Smooth muscle cell (in vitro differentiated cells): ENCODE results near the gene IPPK. TPM values are rescaled to one million over a fixed set of nuclear protein-coding genes. Genes with fewer than 3 reads are reported as not detected.

Experiments
- DNase-seq: peaks from one replicate; lab custom pipeline; 2025; ENCODE audit not compliant: unreplicated experiment; lab: John Stamatoyannopoulos, UW
- H2AFZ ChIP-seq: fragments of 200-600 bp; sonication (generic); 2 replicates; pipeline ENCODE4 v1.6.0; 2016; ENCODE audit warnings: antibody characterized with exemption, low read depth, mild to moderate bottlenecking
- H3F3A ChIP-seq: fragments of 200-600 bp; sonication (generic); 2 replicates; pipeline ENCODE4 v1.6.0; 2017; ENCODE audit warnings: antibody characterized with exemption, low read depth
- H3K27ac ChIP-seq: fragments of 200-600 bp; sonication (generic); 2 replicates; pipeline ENCODE4 v1.5.1; 2016; ENCODE audit warnings: low read depth, mild to moderate bottlenecking
- H3K27me3 ChIP-seq: fragments of 200-600 bp; sonication (generic); 2 replicates; pipeline ENCODE4 v1.6.1; 2016; ENCODE audit warnings: low read depth, mild to moderate bottlenecking
- H3K36me3 ChIP-seq: fragments of 200-600 bp; sonication (generic); 2 replicates; pipeline ENCODE4 v1.5.1; 2016; ENCODE audit warnings: low read depth
- H3K4me1 ChIP-seq: fragments of 200-600 bp; sonication (generic); 2 replicates; pipeline ENCODE4 v1.5.1; 2016; ENCODE audit warnings: low read depth
- H3K4me2 ChIP-seq: fragments of 200-600 bp; sonication (generic); 2 replicates; pipeline ENCODE4 v1.6.0; 2016; ENCODE audit warnings: mild to moderate bottlenecking
- H3K4me3 ChIP-seq: fragments of 200-600 bp; sonication (generic); 2 replicates; pipeline ENCODE4 v1.5.1; 2016; ENCODE audit warnings: mild to moderate bottlenecking
- H3K79me2 ChIP-seq: fragments of 200-600 bp; sonication (generic); 2 replicates; pipeline ENCODE4 v1.6.0; 2016; ENCODE audit warnings: low read depth, mild to moderate bottlenecking
- H3K9ac ChIP-seq: fragments of 200-600 bp; sonication (generic); 2 replicates; pipeline ENCODE4 v1.6.0; 2016; ENCODE audit warnings: low read depth
- H3K9me3 ChIP-seq: fragments of 200-600 bp; sonication (generic); replicated peaks from 2 replicates; pipeline ENCODE4 v1.5.1; 2016; ENCODE audit warnings: low read depth
- H4K20me1 ChIP-seq: fragments of 200-600 bp; sonication (generic); 2 replicates; pipeline ENCODE4 v1.6.0; 2016; ENCODE audit warnings: low read depth
- CTCF ChIP-seq: fragments of 200-600 bp; sonication (generic); IDR thresholded peaks from 2 replicates; pipeline ENCODE4 v1.5.1; 2017; ENCODE audit warnings: borderline replicate concordance, mild to moderate bottlenecking, antibody characterized with exemption; ENCODE audit not compliant: insufficient read depth, poor library complexity, severe bottlenecking
- WGBS: methylation state at CpG from one replicate; pipeline ENCODE4 v1.1.7; 2016; ENCODE audit warnings: low lambda C conversion rate; 5-methylcytosine and 5-hydroxymethylcytosine counted together
- polyA plus RNA-seq: library from polyadenylated mRNA; unstranded; fragments of >200 nt; fragmentation: Nextera tagmentation; extraction: Ambion mirVana; gene quantifications from 2 replicates; pipeline ENCODE4 v1.2.1, GENCODE V29; 2016
- total RNA-seq: library from RNA; depleted of rRNA; stranded (reverse); fragments of >200 nt; gene quantifications from 2 replicates; pipeline ENCODE4 v1.2.3, GENCODE V29; 2014

IPPK gene
- total and polyA plus RNA-seq, 2 experiments from 2014 or later: 9.4 to 22.1 TPM

- Histone ChIP-seq H3K9me3 (no peaks in the 10 kb centered on the region), H2AFZ (no peak overlapping the region), H3K4me2 (peak overlapping the region; percentile 58), H3K9ac (peak overlapping the region; percentile 42), H3F3A (peaks cover 5% of the 10 kb centered on the region), H3K4me3 (no peak overlapping the region), H3K79me2 (no peaks in the 10 kb centered on the region), H4K20me1 (no peaks in the 10 kb centered on the region), H3K27me3 (no peaks in the 10 kb centered on the region), H3K27ac (peak overlapping the region; percentile 85), H3K36me3 (peaks cover 4% of the 10 kb centered on the region), H3K4me1 (peaks cover 11% of the 10 kb centered on the region)
- TF ChIP-seq CTCF: no peak
- 41% methylated on average over 12 of the region's 12 CpGs for WGBS
- DNase-seq: no peak
These were observed 69.3 kb downstream of the IPPK start for GRCh38 chr9:92600462-92601261.

- 72% methylated on average over 4 of the region's 4 CpGs for WGBS
- Histone ChIP-seq H3K4me1 (peaks cover 11% of the 10 kb centered on the region), H3K4me2 (peak overlapping the region; percentile 58), H3K9me3 (no peaks in the 10 kb centered on the region), H2AFZ (no peak overlapping the region), H3K4me3 (no peak overlapping the region), H3K79me2 (no peaks in the 10 kb centered on the region), H3K36me3 (peaks cover under 1% of the 10 kb centered on the region), H4K20me1 (no peaks in the 10 kb centered on the region), H3K27ac (peak overlapping the region; percentile 85), H3K9ac (no peak overlapping the region), H3K27me3 (no peaks in the 10 kb centered on the region), H3F3A (peaks cover 5% of the 10 kb centered on the region)
- no peak for DNase-seq
- no peak for TF ChIP-seq CTCF
These were observed 69.9 kb downstream of the IPPK start for GRCh38 chr9:92599938-92600461.

- no peaks in the 10 kb centered on the region for H3K79me2 ChIP-seq
- H3F3A ChIP-seq: peaks cover 10% of the 10 kb centered on the region
- WGBS: 93% methylated on average over 2 of the region's 2 CpGs
- H3K9me3 ChIP-seq: no peaks in the 10 kb centered on the region
- H3K4me2 ChIP-seq: peak overlapping the region; percentile 72
- H3K27me3 ChIP-seq: no peaks in the 10 kb centered on the region
- peak overlapping the region; percentile 60 for H3K27ac ChIP-seq
- H2AFZ ChIP-seq: no peak overlapping the region
- peaks cover 11% of the 10 kb centered on the region for H3K4me1 ChIP-seq
- H3K36me3 ChIP-seq: no peaks in the 10 kb centered on the region
- TF ChIP-seq CTCF: no peak
- no peak overlapping the region for H3K4me3 ChIP-seq
- DNase-seq: no peak
- H4K20me1 ChIP-seq: no peaks in the 10 kb centered on the region
- no peak overlapping the region for H3K9ac ChIP-seq
These were observed 71.5 kb downstream of the IPPK start for GRCh38 chr9:92598382-92598781.
